K562 (cell line): ENCODE results near the gene LDB2. TPM values are rescaled to one million over a fixed set of nuclear protein-coding genes. Genes with fewer than 3 reads are reported as not detected.

Experiments
- ATAC-seq: fragments of 200-7000 bp; cut with Tn5 transposase; 3 replicates; pipeline ENCODE4 v1.9.1; 2020; ENCODE audit warnings: moderate library complexity
- BruUV-seq: library from RNA; stranded (reverse); fragments of 400-500 nt; replicated peaks from 2 replicates; lab custom pipeline; 2021; lab: Mats Ljungman, UMichigan
- CTCF ChIA-PET: fragments of 300-600 bp; formaldehyde crosslinking; extraction: SDS; loops from one replicate; lab custom pipeline; 2021; ENCODE audit warnings: low intra/inter-chr PET ratio; lab: Yijun Ruan, JAX
- POLR2A ChIA-PET: fragments of 300-600, 350-650 bp; sonication (Branson Sonifier 250); formaldehyde crosslinking; extraction: SDS; loops from one replicate; lab custom pipeline; 2021; ENCODE audit warnings: antibody characterized with exemption, inconsistent platforms; lab: Yijun Ruan, JAX
- DNase-seq, 4 experiments: peaks; one replicate each; pipeline versions ENCODE4 v3.0.0 to v3.0.0-alpha.2; 2011 to 2018; ENCODE audit warnings: low spot score in 3 of 4, mixed read lengths in 3 of 4; ENCODE audit errors: extremely low read depth in 1 of 4
- FAIRE-seq: peaks from 2 replicates; lab custom pipeline; 2011; peaks lifted over from hg19 to GRCh38; lab: Jason Lieb, UNC
- H2AFZ ChIP-seq: 2 replicates; pipeline ENCODE4 v1.6.0; 2011; ENCODE audit warnings: low read depth, low read length, control low read depth, inconsistent platforms
- H3K27ac ChIP-seq: fragments of 200-600 bp; 3 replicates; pipeline ENCODE4 v1.8.0; 2011; ENCODE audit warnings: low read depth, mild to moderate bottlenecking, control low read depth, inconsistent platforms, low read length, moderate library complexity, mixed read lengths; ENCODE audit errors: extremely low read depth
- H3K27me3 ChIP-seq, 2 experiments: fragments of 300-600 bp in 1 of 2; 2 replicates in 1 of 2; 3 replicates in 1 of 2; pipeline versions ENCODE4 v1.6.0 to v1.8.0; 2011; ENCODE audit warnings: inconsistent platforms in 2 of 2, low read length in 2 of 2, mild to moderate bottlenecking in 1 of 2, mixed read lengths in 1 of 2, moderate library complexity in 1 of 2; ENCODE audit not compliant: control insufficient read depth in 2 of 2, insufficient read depth in 2 of 2
- H3K36me3 ChIP-seq: fragments of 300-600 bp; 3 replicates; pipeline ENCODE4 v1.8.0; 2011; ENCODE audit warnings: mild to moderate bottlenecking, low read length, inconsistent platforms; ENCODE audit not compliant: control insufficient read depth, insufficient read depth
- H3K4me1 ChIP-seq, 2 experiments: fragments of 200-600 bp in 1 of 2; replicated peaks in 1 of 2; 2 replicates in 1 of 2; 3 replicates in 1 of 2; pipeline versions ENCODE4 v1.5.1 to v1.8.0; 2011; ENCODE audit warnings: inconsistent platforms in 2 of 2, low read length in 2 of 2, mild to moderate bottlenecking in 1 of 2, mixed read lengths in 1 of 2, moderate library complexity in 1 of 2; ENCODE audit not compliant: control insufficient read depth in 2 of 2, insufficient read depth in 2 of 2
- H3K4me2 ChIP-seq: 2 replicates; pipeline ENCODE4 v1.6.1; 2011; ENCODE audit warnings: low read length, control low read depth, inconsistent platforms, mixed read lengths; ENCODE audit not compliant: insufficient read depth
- H3K4me3 ChIP-seq: fragments of 200-600 bp; sonication (generic), shearing (Covaris generic); 2 replicates; pipeline ENCODE4 v1.5.1; 2016; ENCODE audit warnings: control low read depth, inconsistent platforms
- H3K79me2 ChIP-seq: fragments of 200-600 bp; 3 replicates; pipeline ENCODE4 v1.8.0; 2011; ENCODE audit warnings: low read length, inconsistent platforms; ENCODE audit not compliant: control insufficient read depth, insufficient read depth
- H3K9ac ChIP-seq, 2 experiments: 2 replicates each; pipeline versions ENCODE4 v1.6.0 to v1.6.1; 2011; ENCODE audit warnings: low read depth in 2 of 2, low read length in 2 of 2, control low read depth in 1 of 2, inconsistent platforms in 1 of 2, mild to moderate bottlenecking in 1 of 2, mixed read lengths in 1 of 2; ENCODE audit not compliant: insufficient read depth in 1 of 2
- H3K9me1 ChIP-seq: one replicate; pipeline ENCODE4 v1.6.0; 2011; ENCODE audit warnings: inconsistent platforms, mild to moderate bottlenecking, low read length, moderate library complexity; ENCODE audit not compliant: control insufficient read depth, insufficient read depth
- H3K9me3 ChIP-seq: replicated peaks from 2 replicates; pipeline ENCODE4 v1.5.1; 2011; ENCODE audit warnings: low read depth, low read length, inconsistent platforms; ENCODE audit not compliant: control insufficient read depth, insufficient read depth
- H4K20me1 ChIP-seq: replicated peaks from 2 replicates; pipeline ENCODE4 v1.6.1; 2011; ENCODE audit warnings: low read length, inconsistent platforms, mixed read lengths; ENCODE audit not compliant: control insufficient read depth, insufficient read depth
- FOXJ3 ChIP-seq: sonication (generic); formaldehyde crosslinking; IDR thresholded peaks from 2 replicates; pipeline ENCODE4 v1.4.0; 2020; ENCODE audit warnings: mild to moderate bottlenecking, missing genetic modification reagents
- FOXP4 ChIP-seq: sonication (generic); formaldehyde crosslinking; IDR thresholded peaks from 2 replicates; pipeline ENCODE4 v1.8.0; 2022; ENCODE audit warnings: mild to moderate bottlenecking, missing genetic modification reagents, borderline replicate concordance
- KDM5B ChIP-seq: fragments of 200-600 bp; sonication (generic); IDR thresholded peaks from 2 replicates; pipeline ENCODE4 v1.6.1; 2012; ENCODE audit warnings: low read depth, mild to moderate bottlenecking, moderate library complexity, low read length, control low read depth, inconsistent platforms; ENCODE audit not compliant: insufficient replicate concordance
- MCM2 ChIP-seq: fragments of 450-650 bp; IDR thresholded peaks from 2 replicates; pipeline ENCODE4 v1.6.1; 2017; ENCODE audit warnings: low read depth, mild to moderate bottlenecking
- NCOA6 ChIP-seq: fragments of 450-650 bp; IDR thresholded peaks from 2 replicates; pipeline ENCODE4 v1.6.1; 2017; ENCODE audit warnings: mild to moderate bottlenecking
- RBFOX2 ChIP-seq: fragments of 200-400 bp; formaldehyde crosslinking; IDR thresholded peaks from 2 replicates; pipeline ENCODE4 v1.6.1; 2017; ENCODE audit warnings: low read depth, mild to moderate bottlenecking, low read length, moderate library complexity
- SMARCB1 ChIP-seq: IDR thresholded peaks from 2 replicates; pipeline ENCODE4 v1.6.1; 2011; ENCODE audit warnings: improper control_type of control experiment, low read depth; ENCODE audit not compliant: insufficient read length
- ZNF197 ChIP-seq: fragments of 200-800 bp; sonication (Bioruptor generic); IDR thresholded peaks from 2 replicates; pipeline ENCODE4 v1.6.1; 2016; ENCODE audit warnings: low read depth, missing genetic modification characterization, missing compliant biosample characterization
- ZNF239 ChIP-seq: fragments of 250-450 bp; sonication (Bioruptor Pico); IDR thresholded peaks from 2 replicates; pipeline ENCODE4 v1.4.0; 2020; ENCODE audit warnings: mild to moderate bottlenecking
- in situ Hi-C: fragments of 300-500 bp; cut with MboI; formaldehyde crosslinking; loops from 4 replicates; pipeline ENCODE4 v1.15.0; 2018; ENCODE audit warnings: inconsistent platforms, mixed read lengths
- intact Hi-C: fragments of 100-400 bp; cut with micrococcal nuclease; formaldehyde crosslinking; loops from 2 replicates; pipeline ENCODE4 v1.14.2; 2022
- polyA plus RNA-seq, 8 experiments: library from polyadenylated mRNA; depleted of rRNA in 4 of 8; stranded (reverse) in 5 of 8; unstranded in 3 of 8; fragments of >200 nt; fragmentation: Nextera tagmentation in 2 of 8; fragmentation: Illumina TruSeq in 1 of 8; extraction: Ambion mirVana in 2 of 8; extraction: Trizol in 1 of 8; gene quantifications; 2 replicates each; pipeline versions ENCODE4 v1.2.1 to v1.2.3, GENCODE V29; 2011 to 2014; ENCODE audit warnings: inconsistent platforms in 1 of 8, missing spikeins in 1 of 8
- total RNA-seq, 7 experiments: library from RNA; depleted of rRNA in 6 of 7; stranded (reverse); fragments of >200 nt in 6 of 7; fragmentation: Illumina TruSeq in 2 of 7; extraction: Trizol in 2 of 7; gene quantifications; 2 replicates each; pipeline versions ENCODE4 v1.2.1 to v1.2.3, GENCODE V29; 2011 to 2021; ENCODE audit warnings: low replicate concordance in 1 of 7
- TF ChIP-seq, protein P1 (sequence below): fragments of 250-450 bp; sonication (Bioruptor Pico); IDR thresholded peaks from 2 replicates; pipeline ENCODE4 v1.5.0; 2021

Gene LDB2
- total and polyA plus RNA-seq, 9 of the 15 experiments (the other 6 are each of a cell fraction or from before 2014, with no cell fraction given) = 0.10 to 0.20 TPM; not detected in 7

GRCh38 chr4:16852644-16853043 lies 45.8 kb downstream of the LDB2 start:
- BruUV-seq = no TSS peak
- intact Hi-C loops = no loop called here

More at GRCh38 chr4:16852644-16853043, 45.8 kb downstream of the LDB2 start:
- Histone ChIP-seq H3K27me3 (no peaks in the 10 kb centered on the region; a peak in 1 of 5 replicates), H3K36me3 (no peaks in the 10 kb centered on the region), H3K79me2 (no peaks in the 10 kb centered on the region), H4K20me1 (no peaks in the 10 kb centered on the region)
- no peak for DNase-seq
- POLR2A ChIA-PET = no interaction called here
- TF ChIP-seq ZNF197 (CRISPR knock-in tag) (no peak), ZNF239 (no peak), MCM2 (no peak), SMARCB1 (no peak), KDM5B (no peak), RBFOX2 (no peak), FOXJ3 (CRISPR knock-in tag) (no peak), FOXP4 (CRISPR knock-in tag) (no peak), NCOA6 (no peak)
- TF ChIP-seq, protein P1, sequence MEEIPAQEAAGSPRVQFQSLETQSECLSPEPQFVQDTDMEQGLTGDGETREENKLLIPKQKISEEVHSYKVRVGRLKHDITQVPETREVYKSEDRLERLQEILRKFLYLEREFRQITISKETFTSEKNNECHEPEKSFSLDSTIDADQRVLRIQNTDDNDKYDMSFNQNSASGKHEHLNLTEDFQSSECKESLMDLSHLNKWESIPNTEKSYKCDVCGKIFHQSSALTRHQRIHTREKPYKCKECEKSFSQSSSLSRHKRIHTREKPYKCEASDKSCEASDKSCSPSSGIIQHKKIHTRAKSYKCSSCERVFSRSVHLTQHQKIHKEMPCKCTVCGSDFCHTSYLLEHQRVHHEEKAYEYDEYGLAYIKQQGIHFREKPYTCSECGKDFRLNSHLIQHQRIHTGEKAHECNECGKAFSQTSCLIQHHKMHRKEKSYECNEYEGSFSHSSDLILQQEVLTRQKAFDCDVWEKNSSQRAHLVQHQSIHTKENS (CRISPR knock-in tag) = no peak
- TF ChIP-seq, all 486 proteins: peak for 0
- Histone ChIP-seq H3K4me1 (no peaks in the 10 kb centered on the region), H3K4me3 (no peak overlapping the region), H3K9ac (no peak overlapping the region), H3K27ac (no peak overlapping the region), H2AFZ (no peak overlapping the region), H3K9me1 (no peaks in the 10 kb centered on the region), H3K4me2 (no peak overlapping the region), H3K9me3 (no peaks in the 10 kb centered on the region)
- FAIRE-seq (no peak), ATAC-seq (no peak)
- CTCF ChIA-PET = no interaction called here
- in situ Hi-C loops = no loop called here
